ENCODE measurements around the gene MTMR2. TPM values are rescaled to one million over a fixed set of nuclear protein-coding genes. Genes with fewer than 3 reads are reported as not detected.
A peak's percentile ranks its signal among the peaks of the same experiment; 100 is the strongest.

The MTMR2 gene
- total and polyA plus RNA-seq, 4 donors = 24.8 to 40.6 (median 32.3) TPM

DNA sequence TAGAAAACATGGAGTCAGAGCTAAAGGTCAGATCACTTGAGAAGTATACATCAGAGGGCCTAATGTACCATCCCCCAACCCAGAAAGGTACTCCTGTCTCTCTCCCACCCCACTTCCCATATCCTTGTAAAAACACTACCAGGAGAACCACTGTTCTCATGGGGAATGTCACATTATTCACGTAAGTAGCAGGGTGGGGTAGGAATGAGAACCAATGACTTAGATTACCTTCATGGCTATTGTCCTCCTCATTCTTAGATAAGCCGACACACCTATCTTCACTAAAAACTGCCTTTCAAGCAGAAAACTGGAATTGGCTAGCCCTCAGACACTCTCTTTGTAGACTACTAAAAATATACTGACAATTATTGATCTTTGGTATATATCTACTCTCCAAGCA is 70.0 kb downstream of the MTMR2 start:
- H3K4me3 ChIP-seq (ENCODE audit: low read length in 2 of 2) = no peak overlapping the region
- WGBS, 2 donors = 82 to 83% methylated on average over 2 of the region's 2 CpGs
- ATAC-seq (ENCODE audit: low FRiP score) = no peak
- no peaks in the 10 kb centered on the region for H3K36me3 ChIP-seq (ENCODE audit: control insufficient read depth in 1 of 2, insufficient read depth in 2 of 2, low read length in 1 of 2)
- intact Hi-C loops (cut with DNase I) = loop anchor here in 1 of 2 donors (5.0 kb wide), 1 partner anchor 538 kb away; the partner anchor contains the start of gene JRKL
- H3K27ac ChIP-seq (ENCODE audit: low read depth in 1 of 2, low read length in 2 of 2) = no peak overlapping the region
- no peak for DNase-seq
- H3K9me3 ChIP-seq (ENCODE audit: control insufficient read depth, low read length) = no peaks in the 10 kb centered on the region
- H3K27me3 ChIP-seq (ENCODE audit: control insufficient read depth in 1 of 2, insufficient read depth in 2 of 2, low read length in 1 of 2) = no peaks in the 10 kb centered on the region
- H3K4me1 ChIP-seq (ENCODE audit: control insufficient read depth in 1 of 2, insufficient read depth in 2 of 2, low read length in 2 of 2) = no peaks in the 10 kb centered on the region

DNA sequence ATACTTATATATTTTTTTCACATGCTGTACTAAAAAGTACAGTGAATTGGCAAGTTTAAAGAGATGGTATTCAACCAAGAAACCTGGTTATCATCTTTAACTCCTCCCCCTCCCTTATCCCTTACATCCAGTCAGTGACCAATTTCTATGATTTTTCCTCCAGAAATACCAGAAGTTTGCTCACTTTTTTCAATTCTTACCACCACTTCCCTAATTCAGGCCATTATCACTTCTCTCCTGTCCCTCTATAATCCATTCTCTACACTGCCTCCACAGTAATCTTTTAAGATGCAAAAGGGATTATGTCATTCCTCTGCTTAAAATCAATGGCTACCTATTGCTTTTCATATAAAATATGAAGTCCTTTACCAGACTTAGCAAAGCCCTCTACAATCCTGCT is 70.8 kb downstream of the MTMR2 start:
- no peaks in the 10 kb centered on the region for H3K27me3 ChIP-seq (ENCODE audit: control insufficient read depth in 1 of 2, insufficient read depth in 2 of 2, low read length in 1 of 2)
- intact Hi-C loops (cut with DNase I) = loop anchor here in 1 of 2 donors (5.0 kb wide), 1 partner anchor 539 kb away; the partner anchor contains the start of gene JRKL
- no peaks in the 10 kb centered on the region for H3K36me3 ChIP-seq (ENCODE audit: control insufficient read depth in 1 of 2, insufficient read depth in 2 of 2, low read length in 1 of 2)
- H3K9me3 ChIP-seq (ENCODE audit: control insufficient read depth, low read length) = no peaks in the 10 kb centered on the region
- no peak for DNase-seq
- ATAC-seq (ENCODE audit: low FRiP score) = no peak
- no peak overlapping the region for H3K4me3 ChIP-seq (ENCODE audit: low read length in 2 of 2)
- no peak overlapping the region for H3K27ac ChIP-seq (ENCODE audit: low read depth in 1 of 2, low read length in 2 of 2)
- H3K4me1 ChIP-seq (ENCODE audit: control insufficient read depth in 1 of 2, insufficient read depth in 2 of 2, low read length in 2 of 2) = no peaks in the 10 kb centered on the region

- H3K4me3 ChIP-seq (ENCODE audit: low read length in 2 of 2) = no peak overlapping the region
- H3K27ac ChIP-seq (ENCODE audit: low read depth in 1 of 2, low read length in 2 of 2) = no peak overlapping the region
- intact Hi-C loops (cut with DNase I) = loop anchor here in 1 of 2 donors (5.0 kb wide), 1 partner anchor 542 kb away; the partner anchor contains the start of gene JRKL
- no peaks in the 10 kb centered on the region for H3K27me3 ChIP-seq (ENCODE audit: control insufficient read depth in 1 of 2, insufficient read depth in 2 of 2, low read length in 1 of 2)
- H3K9me3 ChIP-seq (ENCODE audit: control insufficient read depth, low read length) = no peaks in the 10 kb centered on the region
- DNase-seq (no peak), ATAC-seq (ENCODE audit: low FRiP score) (no peak)
- no peaks in the 10 kb centered on the region for H3K36me3 ChIP-seq (ENCODE audit: control insufficient read depth in 1 of 2, insufficient read depth in 2 of 2, low read length in 1 of 2)
- H3K4me1 ChIP-seq (ENCODE audit: control insufficient read depth in 1 of 2, insufficient read depth in 2 of 2, low read length in 2 of 2) = no peaks in the 10 kb centered on the region
Observed at GRCh38 chr11:95850137-95850536, 73.8 kb downstream of the MTMR2 start.

GRCh38 chr11:95849087-95849825 is 74.7 kb downstream of the MTMR2 start:
- H3K27ac ChIP-seq (ENCODE audit: low read depth in 1 of 2, low read length in 2 of 2) = no peak overlapping the region
- no peaks in the 10 kb centered on the region for H3K27me3 ChIP-seq (ENCODE audit: control insufficient read depth in 1 of 2, insufficient read depth in 2 of 2, low read length in 1 of 2)
- peak; percentile 86 for ATAC-seq (ENCODE audit: low FRiP score)
- peak in 1 of 2 donors; percentile 59 for DNase-seq
- H3K4me3 ChIP-seq (ENCODE audit: low read length in 2 of 2) = no peak overlapping the region
- peaks cover 0 to 4% of the 10 kb centered on the region in 2 donors for H3K36me3 ChIP-seq (ENCODE audit: control insufficient read depth in 1 of 2, insufficient read depth in 2 of 2, low read length in 1 of 2)
- intact Hi-C loops (cut with DNase I) = loop anchor here (2.0 to 10.0 kb wide), 3 partner anchors 493 to 536 kb away; partner anchors contain the start of genes MAML2 (in 2 of the 2) and CCDC82 (in 1 of the 2)
- no peaks in the 10 kb centered on the region for H3K4me1 ChIP-seq (ENCODE audit: control insufficient read depth in 1 of 2, insufficient read depth in 2 of 2, low read length in 2 of 2)
- WGBS, 2 donors = 52% methylated on average over 6 of the region's 6 CpGs
- H3K9me3 ChIP-seq (ENCODE audit: control insufficient read depth, low read length) = no peaks in the 10 kb centered on the region

GRCh38 chr11:95845167-95845566 is 78.7 kb downstream of the MTMR2 start:
- ATAC-seq (ENCODE audit: low FRiP score) (no peak), DNase-seq (no peak)
- no peaks in the 10 kb centered on the region for H3K4me1 ChIP-seq (ENCODE audit: control insufficient read depth in 1 of 2, insufficient read depth in 2 of 2, low read length in 2 of 2)
- H3K27ac ChIP-seq (ENCODE audit: low read depth in 1 of 2, low read length in 2 of 2) = no peak overlapping the region
- no peaks in the 10 kb centered on the region for H3K27me3 ChIP-seq (ENCODE audit: control insufficient read depth in 1 of 2, insufficient read depth in 2 of 2, low read length in 1 of 2)
- H3K36me3 ChIP-seq (ENCODE audit: control insufficient read depth in 1 of 2, insufficient read depth in 2 of 2, low read length in 1 of 2) = peaks cover 0 to 4% of the 10 kb centered on the region in 2 donors
- intact Hi-C loops (cut with DNase I) = loop anchor here in 1 of 2 donors (5.0 to 10.0 kb wide), 2 partner anchors 497 to 540 kb away; partner anchors contain the start of genes CCDC82 and MAML2
- H3K4me3 ChIP-seq (ENCODE audit: low read length in 2 of 2) = no peak overlapping the region
- no peaks in the 10 kb centered on the region for H3K9me3 ChIP-seq (ENCODE audit: control insufficient read depth, low read length)
- WGBS, 2 donors = 93 to 96% methylated on average over 1 of the region's 1 CpG

DNA sequence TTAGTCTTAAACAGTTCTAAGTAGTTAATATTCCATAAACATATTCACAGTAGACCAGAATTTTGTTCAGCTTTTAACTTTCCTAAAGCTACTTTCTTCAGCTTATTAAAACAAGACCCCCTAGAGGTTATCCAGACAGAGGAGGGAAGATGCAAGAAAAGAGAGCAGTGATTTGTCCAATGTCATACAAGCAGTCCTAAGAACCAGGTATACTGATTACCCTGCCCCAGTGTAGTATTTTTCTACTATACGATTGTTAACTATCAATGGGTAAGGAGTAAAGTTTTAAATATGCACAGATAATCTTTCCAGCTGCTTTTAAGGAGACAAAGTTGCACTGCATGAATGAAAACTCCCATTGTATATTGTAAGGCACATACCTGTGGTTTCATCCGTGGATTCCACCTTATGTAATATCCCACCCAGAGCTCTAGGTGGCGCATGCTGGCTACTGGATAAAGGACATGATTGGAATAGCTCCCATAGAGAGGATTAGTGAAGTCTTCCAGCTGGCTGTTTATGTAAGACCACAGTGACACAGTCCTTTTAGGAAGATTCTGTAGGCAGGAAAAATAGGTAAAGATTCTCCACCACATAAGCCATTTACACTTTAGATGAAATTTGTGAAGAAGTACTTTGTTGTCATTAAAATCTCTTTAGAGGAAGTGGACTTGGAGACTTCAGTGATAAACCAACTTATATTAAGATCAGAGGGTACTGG is 88.0 kb downstream of the MTMR2 start:
- Histone ChIP-seq H3K4me3 (ENCODE audit: low read length in 2 of 2) (no peak overlapping the region), H3K27ac (ENCODE audit: low read depth in 1 of 2, low read length in 2 of 2) (no peak overlapping the region), H3K36me3 (ENCODE audit: control insufficient read depth in 1 of 2, insufficient read depth in 2 of 2, low read length in 1 of 2) (peaks cover 0 to 6% of the 10 kb centered on the region in 2 donors), H3K9me3 (ENCODE audit: control insufficient read depth, low read length) (no peaks in the 10 kb centered on the region), H3K4me1 (ENCODE audit: control insufficient read depth in 1 of 2, insufficient read depth in 2 of 2, low read length in 2 of 2) (peaks cover 0 to 1% of the 10 kb centered on the region in 2 donors), H3K27me3 (ENCODE audit: control insufficient read depth in 1 of 2, insufficient read depth in 2 of 2, low read length in 1 of 2) (no peaks in the 10 kb centered on the region)
- WGBS, 2 donors = 6 to 8% methylated on average over 3 of the region's 3 CpGs
- intact Hi-C loops (cut with DNase I) = loop anchor here (5.0 kb wide), 1 partner anchor 591 kb away; no protein-coding TSS in a partner anchor
- ATAC-seq (ENCODE audit: low FRiP score) (peak; percentile 88), DNase-seq (no peak)

GRCh38 chr11:95835351-95835750 is 88.6 kb downstream of the MTMR2 start:
- H3K27ac ChIP-seq (ENCODE audit: low read depth in 1 of 2, low read length in 2 of 2) = no peak overlapping the region
- no peak for DNase-seq
- H3K36me3 ChIP-seq (ENCODE audit: control insufficient read depth in 1 of 2, insufficient read depth in 2 of 2, low read length in 1 of 2) = peaks cover 0 to 6% of the 10 kb centered on the region in 2 donors
- intact Hi-C loops (cut with DNase I) = loop anchor here (5.0 kb wide), 1 partner anchor 592 kb away; no protein-coding TSS in a partner anchor
- no peaks in the 10 kb centered on the region for H3K9me3 ChIP-seq (ENCODE audit: control insufficient read depth, low read length)
- H3K4me1 ChIP-seq (ENCODE audit: control insufficient read depth in 1 of 2, insufficient read depth in 2 of 2, low read length in 2 of 2) = peaks cover 0 to 1% of the 10 kb centered on the region in 2 donors
- H3K27me3 ChIP-seq (ENCODE audit: control insufficient read depth in 1 of 2, insufficient read depth in 2 of 2, low read length in 1 of 2) = no peaks in the 10 kb centered on the region
- 23 to 31% methylated on average over 3 of the region's 3 CpGs for whole genome bisulfite sequencing, 2 donors
- no peak overlapping the region for H3K4me3 ChIP-seq (ENCODE audit: low read length in 2 of 2)
- ATAC-seq (ENCODE audit: low FRiP score) = no peak

GRCh38 chr11:95833378-95833777 is 90.5 kb downstream of the MTMR2 start:
- no peak overlapping the region for H3K4me3 ChIP-seq (ENCODE audit: low read length in 2 of 2)
- intact Hi-C loops (cut with DNase I) = no loop called here
- H3K4me1 ChIP-seq (ENCODE audit: control insufficient read depth in 1 of 2, insufficient read depth in 2 of 2, low read length in 2 of 2) = peaks cover 0 to 1% of the 10 kb centered on the region in 2 donors
- H3K9me3 ChIP-seq (ENCODE audit: control insufficient read depth, low read length) = no peaks in the 10 kb centered on the region
- no peak for ATAC-seq (ENCODE audit: low FRiP score)
- H3K27ac ChIP-seq (ENCODE audit: low read depth in 1 of 2, low read length in 2 of 2) = no peak overlapping the region
- peaks cover 0 to 6% of the 10 kb centered on the region in 2 donors for H3K36me3 ChIP-seq (ENCODE audit: control insufficient read depth in 1 of 2, insufficient read depth in 2 of 2, low read length in 1 of 2)
- no peak for DNase-seq
- WGBS, 2 donors = 13 to 29% methylated on average over 1 of the region's 1 CpG
- no peaks in the 10 kb centered on the region for H3K27me3 ChIP-seq (ENCODE audit: control insufficient read depth in 1 of 2, insufficient read depth in 2 of 2, low read length in 1 of 2)

All from aorta (tissue), 5 donors.